Measurements from ENCODE around the gene UBE2U. TPM values are rescaled to one million over a fixed set of nuclear protein-coding genes. Genes with fewer than 3 reads are reported as not detected.

Gene UBE2U
- total RNA-seq, 1 donor from 2014 or later, result not detected

- no peak for DNase-seq (ENCODE audit: low spot score)
Observed at GRCh38 chr1:64292399-64292798, 89.0 kb downstream of the UBE2U start.

GRCh38 chr1:64293820-64294219 is 90.4 kb downstream of the UBE2U start:
- no peak for DNase-seq (ENCODE audit: low spot score)

- DNase-seq (ENCODE audit: low spot score), result no peak
Observed at GRCh38 chr1:64295136-64295535, 91.7 kb downstream of the UBE2U start.

- DNase-seq (ENCODE audit: low spot score), result no peak
Observed at GRCh38 chr1:64295561-64295960, 92.1 kb downstream of the UBE2U start.

- DNase-seq (ENCODE audit: low spot score), result no peak
Observed at GRCh38 chr1:64296459-64296858, 93.0 kb downstream of the UBE2U start.

- DNase-seq (ENCODE audit: low spot score), result no peak
Observed at GRCh38 chr1:64302194-64302593, 98.8 kb downstream of the UBE2U start.

- no peak for DNase-seq (ENCODE audit: low spot score)
Observed at GRCh38 chr1:64302971-64303370, 99.5 kb downstream of the UBE2U start.

GRCh38 chr1:64304823-64305222 is 101.4 kb downstream of the UBE2U start:
- no peak for DNase-seq (ENCODE audit: low spot score)

GRCh38 chr1:64308866-64309265 is 105.4 kb downstream of the UBE2U start:
- DNase-seq (ENCODE audit: low spot score), result no peak

- no peak for DNase-seq (ENCODE audit: low spot score)
Observed at GRCh38 chr1:64309431-64309831, 106.0 kb downstream of the UBE2U start.

- DNase-seq (ENCODE audit: low spot score), result no peak
Observed at GRCh38 chr1:64310760-64311159, 107.3 kb downstream of the UBE2U start.

- no peak for DNase-seq (ENCODE audit: low spot score)
Observed at GRCh38 chr1:64312431-64312830, 109.0 kb downstream of the UBE2U start.

GRCh38 chr1:64315402-64315801 is 112.0 kb downstream of the UBE2U start:
- no peak for DNase-seq (ENCODE audit: low spot score)

Data from mucosa of gallbladder (tissue), 1 donor.